HG03280 (cell line): ENCODE results near the gene SPAG16.
A peak's percentile ranks its signal among the peaks of the same experiment; 100 is the strongest.

Source experiments
- ATAC-seq: cut with Tn5 transposase; IDR thresholded peaks from one replicate; pipeline ENCODE4 v1.9.1; 2021; ENCODE audit warnings: mild to moderate bottlenecking, moderate library complexity; ENCODE audit not compliant: unreplicated experiment

Gene SPAG16

DNA sequence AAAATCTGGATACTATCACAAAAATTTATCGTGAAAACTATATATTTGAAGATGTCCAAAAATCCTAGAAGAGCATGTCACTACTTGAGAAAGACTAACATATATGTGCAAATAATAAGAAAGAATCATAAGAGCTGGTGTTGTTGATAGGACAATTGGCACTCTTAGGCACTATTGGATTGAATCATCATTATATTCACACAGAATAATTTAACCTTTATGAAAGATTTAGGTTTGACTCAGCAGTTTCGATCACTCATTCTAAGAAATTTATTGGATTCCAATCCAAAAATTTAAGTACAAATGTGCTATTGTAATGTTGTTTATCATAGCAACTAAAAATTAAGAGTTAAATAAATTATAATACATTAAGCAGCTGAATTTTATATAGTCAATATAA lies 503.6 kb downstream of the SPAG16 start:
- no peak for ATAC-seq

DNA sequence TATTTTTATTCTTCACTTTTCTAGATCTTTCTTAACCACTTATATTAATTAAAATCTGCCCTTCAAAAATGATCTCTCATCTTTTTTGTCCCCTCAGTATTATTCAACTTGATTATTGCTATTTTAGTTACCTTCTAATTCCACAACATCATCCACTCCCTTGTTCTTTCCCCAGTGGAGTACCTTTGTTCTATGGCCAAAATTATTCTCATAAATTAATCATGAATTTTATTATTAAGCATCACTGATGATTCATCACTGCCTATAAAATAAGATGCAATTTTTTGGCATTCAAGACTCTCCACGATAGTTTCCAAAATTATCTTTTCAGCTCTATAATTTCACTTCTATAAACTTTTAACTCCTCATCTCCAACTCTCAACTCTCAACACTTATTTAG lies 505.7 kb downstream of the SPAG16 start:
- no peak for ATAC-seq

DNA sequence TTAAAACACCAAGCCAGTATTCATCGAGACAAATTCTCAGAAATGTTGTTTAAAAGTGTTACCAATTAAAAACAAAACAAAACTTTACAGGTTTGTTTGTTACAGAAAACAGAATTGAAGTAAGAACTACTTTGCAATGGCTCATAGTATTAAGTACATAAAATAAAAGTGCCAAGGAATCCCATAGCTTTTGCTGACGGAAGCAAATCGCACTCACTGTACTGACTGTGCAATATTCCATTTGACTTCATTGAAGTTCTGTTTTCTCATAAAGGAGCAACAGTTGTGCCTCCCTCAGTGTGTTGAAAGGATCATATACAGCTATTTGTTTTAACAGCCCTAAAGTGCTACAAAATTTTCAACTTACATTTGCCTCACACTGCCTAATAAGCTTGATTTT lies 507.8 kb downstream of the SPAG16 start:
- ATAC-seq, result no peak

DNA sequence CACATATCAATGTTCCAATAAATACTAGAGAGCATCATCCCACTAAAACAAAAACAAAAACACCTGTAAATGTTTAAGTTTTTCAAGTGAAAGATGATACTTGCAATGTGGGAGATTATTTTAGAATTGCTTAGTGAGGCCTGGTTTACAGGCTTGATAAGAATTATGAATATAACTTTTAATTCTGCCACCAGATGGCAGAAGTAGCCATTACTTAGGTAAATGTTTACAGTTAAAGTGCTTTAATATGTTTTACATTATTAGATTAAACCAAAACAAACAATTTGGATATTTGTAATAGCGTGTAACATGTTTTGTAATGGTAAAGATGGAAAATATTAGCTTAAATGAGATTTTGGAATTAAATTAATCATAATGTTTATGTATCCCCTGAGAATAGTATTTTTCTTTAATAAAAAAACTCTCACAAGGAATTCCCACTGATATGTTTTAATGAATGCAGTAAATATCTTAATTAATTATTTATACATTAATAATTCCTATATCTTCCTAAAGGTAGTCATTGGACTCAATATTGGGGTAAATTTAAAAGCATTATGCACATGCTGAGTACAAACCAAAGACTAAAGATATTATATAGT lies 522.0 kb downstream of the SPAG16 start:
- ATAC-seq, result no peak

DNA sequence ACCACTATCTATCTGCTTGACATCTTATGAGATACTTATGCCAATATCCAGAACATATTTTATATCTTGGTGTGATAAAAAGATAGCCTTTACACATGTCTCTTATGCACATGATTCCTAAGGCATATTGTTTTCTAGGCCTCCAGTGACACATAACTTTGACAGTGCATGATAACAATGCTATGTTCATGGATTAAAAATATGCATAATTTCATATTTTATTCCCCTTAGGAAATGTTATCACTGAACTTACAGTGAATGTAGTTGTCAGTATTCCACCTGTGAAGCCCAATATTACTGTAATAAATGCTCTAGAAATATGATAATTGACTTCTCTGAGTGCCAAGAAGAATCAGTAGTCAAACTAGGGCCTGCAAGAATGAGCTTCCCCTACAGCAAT lies 532.3 kb downstream of the SPAG16 start:
- no peak for ATAC-seq

DNA sequence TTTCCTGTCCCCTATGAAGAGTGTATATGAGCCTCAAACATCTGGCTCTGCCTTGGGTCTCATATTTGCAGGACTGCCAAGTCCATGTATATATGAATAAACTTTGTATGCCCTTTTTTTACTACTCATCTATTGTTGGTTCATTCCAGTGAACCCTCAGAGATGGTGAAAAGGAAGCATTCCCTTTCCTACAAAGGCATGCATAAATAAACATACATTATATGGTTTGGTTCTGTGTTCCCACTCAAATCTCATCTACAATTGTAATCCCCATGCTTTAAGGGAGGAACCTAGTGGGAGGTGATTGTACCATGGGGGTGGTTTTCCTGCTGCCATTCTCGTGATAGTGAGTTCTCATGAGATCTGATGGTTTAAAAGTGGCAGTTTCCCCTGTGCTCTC lies 534.2 kb downstream of the SPAG16 start:
- no peak for ATAC-seq

DNA sequence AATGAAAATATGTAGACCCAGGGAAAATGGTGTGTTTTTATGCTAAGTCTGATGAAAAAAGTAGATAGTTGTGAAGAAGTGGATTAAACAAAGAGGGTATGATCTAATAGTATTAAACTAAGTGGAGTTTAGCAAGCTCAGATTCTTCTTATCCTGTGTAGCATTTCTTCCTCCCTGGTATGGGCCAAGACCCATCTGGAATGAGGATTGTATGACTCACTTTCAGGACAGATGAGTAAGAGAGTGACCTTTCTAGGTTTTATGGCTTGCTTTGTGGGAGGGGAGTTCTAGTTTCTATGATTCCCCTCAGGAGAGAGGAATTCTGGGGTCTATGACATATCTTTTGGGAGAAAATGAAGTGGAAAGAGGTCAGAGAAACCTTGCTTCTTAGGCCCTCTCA lies 550.1 kb downstream of the SPAG16 start:
- ATAC-seq, result no peak

DNA sequence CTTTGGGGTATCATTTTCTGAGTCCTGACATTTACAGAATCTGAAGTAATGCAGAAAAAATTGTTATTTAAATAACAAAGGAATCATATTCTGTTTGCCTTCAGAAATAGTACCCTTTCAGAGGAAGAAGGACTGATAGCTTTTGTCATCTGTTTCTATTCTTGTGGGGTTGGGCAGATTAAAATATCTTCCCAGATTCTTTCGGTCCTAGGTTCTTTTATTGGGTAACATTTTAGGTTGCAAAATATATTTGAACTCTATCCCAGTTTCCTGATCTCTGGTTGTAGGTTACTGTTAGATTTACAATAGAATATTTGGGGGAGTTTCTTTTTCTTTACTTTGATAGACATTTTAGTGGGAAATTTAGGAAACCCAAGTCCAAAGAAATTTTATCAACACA lies 550.5 kb downstream of the SPAG16 start:
- no peak for ATAC-seq

DNA sequence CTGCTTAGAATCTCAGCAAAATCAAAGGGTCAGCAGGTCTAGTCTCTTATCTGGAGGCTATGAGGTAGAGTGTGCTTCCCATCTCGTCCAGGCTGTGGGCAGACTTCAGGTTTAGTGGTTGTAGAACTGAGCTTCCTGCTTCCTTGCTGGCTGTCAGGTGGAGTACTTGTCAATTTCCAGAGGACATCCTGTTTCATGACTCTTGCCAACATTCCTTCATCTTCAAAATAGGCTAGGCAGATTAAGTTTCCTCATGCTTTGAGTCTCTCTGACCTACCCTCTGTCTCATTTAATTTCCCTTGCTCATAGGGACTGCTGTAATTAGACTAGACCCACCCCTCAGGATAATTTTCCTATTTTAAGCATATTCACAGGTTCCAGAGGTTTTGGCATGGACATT lies 562.6 kb downstream of the SPAG16 start:
- ATAC-seq, result no peak

DNA sequence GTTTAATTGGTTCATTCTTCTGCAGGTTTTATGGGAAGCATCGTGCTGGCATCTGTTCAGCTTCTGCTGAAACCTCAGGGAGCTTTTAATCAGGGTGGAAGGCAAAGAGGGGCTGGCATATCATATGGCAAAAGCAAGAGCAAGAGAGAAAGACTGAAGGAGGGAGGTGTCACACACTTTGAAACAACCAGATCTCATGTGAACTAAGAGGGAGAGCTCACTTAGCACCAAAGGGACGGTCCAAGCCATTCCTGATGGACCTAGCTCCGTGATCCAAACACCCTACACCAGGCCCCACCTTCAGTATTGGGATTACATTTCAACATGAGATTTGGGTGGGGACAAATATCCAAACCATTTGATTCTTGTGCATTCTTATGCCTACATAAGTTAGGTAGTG lies 563.1 kb downstream of the SPAG16 start:
- ATAC-seq, result no peak

DNA sequence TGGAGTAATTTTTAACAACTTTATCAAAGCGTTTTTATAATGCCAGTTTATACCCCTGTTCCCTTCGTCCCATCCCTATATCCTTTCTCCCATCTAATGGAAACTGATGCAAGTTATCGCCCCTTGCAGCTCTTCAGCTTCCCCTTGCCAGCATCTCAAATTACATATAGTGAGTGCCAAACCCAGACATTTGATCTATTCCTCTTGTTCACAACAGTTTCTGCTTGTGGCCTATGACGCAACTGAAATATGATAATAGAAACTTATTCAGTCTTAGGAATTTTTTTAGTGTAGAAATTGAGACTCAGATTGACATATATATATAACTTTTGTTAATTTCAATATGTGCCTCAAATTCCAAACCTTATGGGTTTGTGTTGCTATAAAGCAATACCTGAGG lies 564.4 kb downstream of the SPAG16 start:
- ATAC-seq, result no peak

DNA sequence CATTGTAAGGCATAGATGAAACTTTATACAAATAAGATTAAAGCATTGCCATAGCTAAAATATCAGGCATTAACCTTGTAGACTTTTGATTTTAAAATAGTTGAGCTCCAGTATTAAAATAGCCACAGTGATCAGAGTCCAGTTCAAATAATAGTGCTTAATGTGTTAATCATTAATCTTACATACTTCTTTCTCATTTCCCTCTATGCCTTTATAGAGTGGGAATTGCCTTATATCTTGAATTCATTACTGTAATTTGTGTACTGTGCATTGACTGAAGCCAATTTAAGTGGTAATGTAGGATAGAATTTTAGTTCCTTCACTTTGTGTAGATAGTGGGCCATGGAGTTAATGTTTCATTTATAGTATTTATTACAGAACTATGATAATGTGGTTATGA lies 577.4 kb downstream of the SPAG16 start:
- ATAC-seq, result no peak

DNA sequence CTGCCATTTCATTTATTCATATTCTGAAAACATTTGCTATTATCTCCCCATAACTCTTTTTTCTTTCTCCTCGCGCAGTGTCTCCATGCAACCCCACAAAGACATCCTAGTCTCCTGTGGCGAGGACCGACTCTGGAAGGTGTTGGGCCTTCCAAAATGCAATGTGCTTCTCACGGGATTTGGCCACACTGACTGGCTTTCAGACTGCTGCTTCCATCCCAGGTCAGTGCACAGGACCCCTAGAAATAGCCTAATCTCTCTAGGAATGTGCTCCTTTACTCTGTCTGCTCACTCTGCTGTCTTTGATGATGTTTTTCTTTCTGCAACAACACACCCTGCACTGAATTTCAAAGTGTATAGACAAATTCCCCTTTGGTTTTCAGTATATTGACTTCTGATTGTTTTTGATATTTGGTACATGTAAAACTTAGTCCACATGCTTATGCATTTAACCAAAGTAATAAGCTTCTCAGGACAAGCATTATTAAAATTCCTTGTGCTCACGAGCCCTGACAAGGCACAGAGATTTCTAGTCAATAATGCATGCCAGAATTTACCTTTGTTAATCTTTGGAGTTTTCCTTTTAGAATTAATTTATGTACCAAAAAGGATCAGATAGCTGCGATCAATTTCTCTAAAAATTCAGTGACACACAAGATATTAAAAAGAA lies 578.3 kb downstream of the SPAG16 start:
- no peak for ATAC-seq

DNA sequence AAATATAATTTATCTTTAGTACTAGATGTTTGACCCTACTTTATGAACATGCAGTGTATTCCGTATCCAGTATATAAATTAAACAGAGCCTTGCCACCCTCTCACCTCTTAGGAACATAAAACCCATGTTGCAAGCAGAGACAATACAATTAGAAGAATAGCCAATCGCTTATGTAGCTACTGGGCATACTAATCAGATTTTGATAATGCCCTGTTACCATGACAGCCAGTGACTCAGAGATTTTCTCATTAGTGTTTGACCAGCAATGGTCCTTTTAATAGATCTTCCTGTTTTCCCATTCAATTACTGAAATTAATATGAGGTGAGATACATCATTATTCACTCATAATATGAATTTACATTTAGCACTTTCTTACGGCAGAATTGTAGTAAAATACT lies 579.3 kb downstream of the SPAG16 start:
- no peak for ATAC-seq

DNA sequence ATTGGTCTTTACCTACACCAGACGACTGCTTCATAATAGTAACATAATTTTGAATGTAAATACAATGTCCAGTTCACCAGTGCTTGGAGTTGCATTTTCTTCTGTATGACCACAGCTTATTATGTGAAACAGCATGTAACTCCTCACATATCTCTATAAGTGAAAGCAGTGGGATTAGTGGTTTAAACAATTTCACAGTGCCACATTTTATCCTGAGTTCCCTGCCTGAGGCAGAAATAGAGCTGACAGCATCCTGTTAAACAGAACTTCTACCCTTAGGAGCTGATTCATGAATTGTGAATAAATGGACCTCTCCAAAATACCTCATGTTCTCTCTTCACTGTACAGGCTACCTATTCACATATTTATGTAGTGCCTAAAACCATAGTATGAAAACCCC lies 584.3 kb downstream of the SPAG16 start:
- ATAC-seq, result no peak

DNA sequence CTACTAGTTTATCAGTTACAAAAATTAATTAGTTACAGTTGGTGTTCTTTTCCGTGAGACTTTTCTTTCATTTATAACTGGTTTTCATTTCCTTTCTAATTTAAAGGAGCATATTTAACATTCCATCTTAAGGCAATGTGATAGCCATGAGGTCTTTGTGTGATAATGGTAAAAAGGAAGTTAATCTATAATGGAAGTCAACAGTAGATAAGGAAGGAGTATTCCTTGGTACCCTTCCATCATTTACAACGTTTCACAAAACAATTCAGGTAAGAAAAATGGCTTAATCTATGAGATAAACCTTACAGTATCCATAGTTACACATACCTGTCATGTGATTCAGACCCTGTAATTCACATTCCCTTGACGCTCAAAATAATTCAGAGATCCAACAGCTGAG lies 601.2 kb downstream of the SPAG16 start:
- no peak for ATAC-seq

DNA sequence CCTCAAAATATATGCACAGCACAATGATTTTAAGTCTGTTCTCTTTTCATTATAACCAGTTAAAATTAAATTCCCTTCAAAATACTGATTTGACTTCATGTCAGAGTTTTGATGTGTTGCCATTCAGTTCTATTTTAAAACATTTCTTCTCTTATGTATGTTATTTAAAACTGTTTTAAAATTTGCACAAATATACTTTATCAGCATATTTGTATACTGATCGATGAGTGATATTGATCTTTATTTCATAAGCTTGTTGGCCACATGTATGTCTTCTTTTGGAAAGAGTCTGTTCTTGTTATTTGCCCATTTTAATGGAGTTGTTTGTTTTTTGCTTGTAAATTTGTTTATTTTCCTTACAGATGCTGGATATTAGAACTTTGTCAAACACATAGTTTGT lies 630.2 kb downstream of the SPAG16 start:
- ATAC-seq, result no peak

DNA sequence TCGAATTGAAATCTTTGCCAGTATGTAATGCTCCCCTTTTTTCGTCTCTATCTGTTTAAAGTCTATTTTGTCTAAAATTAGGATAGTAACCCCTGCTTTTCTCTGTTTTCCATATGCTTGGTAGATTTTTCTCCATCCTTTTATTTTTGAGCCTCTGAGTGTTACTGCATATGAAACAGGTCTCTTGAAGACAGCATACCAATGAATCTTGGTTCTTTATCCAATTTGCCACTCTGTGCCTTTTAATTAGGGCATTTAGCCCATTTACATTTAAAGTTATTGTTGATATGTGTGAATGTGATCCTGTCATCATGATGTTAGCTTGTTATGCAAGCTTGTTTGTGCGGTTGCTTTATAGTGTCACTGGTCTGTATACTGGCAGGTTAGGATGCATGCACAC lies 635.8 kb downstream of the SPAG16 start:
- ATAC-seq, result no peak

DNA sequence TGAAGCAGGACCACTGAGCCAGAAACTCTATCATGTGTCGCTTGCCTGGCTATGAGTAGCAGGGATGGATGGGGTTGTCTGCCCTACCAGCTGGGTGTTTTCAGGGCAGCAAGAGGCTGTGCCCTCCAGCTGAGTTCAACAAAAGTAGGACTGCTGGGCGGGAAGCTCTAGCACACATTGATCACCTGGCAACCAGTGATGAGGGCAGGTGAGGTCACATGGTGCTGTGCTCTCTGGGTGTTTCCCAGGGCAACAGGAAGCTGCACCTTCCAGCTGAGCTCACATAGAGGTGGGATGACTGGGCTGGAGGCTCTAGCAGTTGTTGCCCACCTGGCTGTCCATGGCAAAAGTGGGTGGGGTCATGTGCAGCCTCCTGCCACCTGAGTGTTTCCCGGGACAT lies 639.3 kb downstream of the SPAG16 start:
- no peak for ATAC-seq

DNA sequence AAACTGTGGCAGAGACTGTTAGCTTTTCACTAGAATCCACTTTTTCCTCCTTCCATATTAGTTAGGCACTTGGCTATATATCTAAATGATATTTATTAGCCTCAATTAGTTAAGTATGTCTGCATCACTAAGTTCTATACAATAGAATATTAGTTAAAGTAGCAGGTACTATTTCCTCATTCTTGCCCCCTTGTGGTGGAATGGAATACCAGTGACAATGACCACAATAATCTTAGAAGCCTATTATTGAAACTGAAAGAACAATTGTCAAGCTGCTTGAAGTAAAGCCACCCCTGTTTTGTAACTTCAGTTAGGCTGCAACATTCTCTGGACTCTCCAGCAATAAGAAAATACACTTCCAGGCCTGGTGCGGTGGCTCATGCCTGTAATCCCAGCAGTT lies 650.3 kb downstream of the SPAG16 start:
- peak; percentile 99 for ATAC-seq

DNA sequence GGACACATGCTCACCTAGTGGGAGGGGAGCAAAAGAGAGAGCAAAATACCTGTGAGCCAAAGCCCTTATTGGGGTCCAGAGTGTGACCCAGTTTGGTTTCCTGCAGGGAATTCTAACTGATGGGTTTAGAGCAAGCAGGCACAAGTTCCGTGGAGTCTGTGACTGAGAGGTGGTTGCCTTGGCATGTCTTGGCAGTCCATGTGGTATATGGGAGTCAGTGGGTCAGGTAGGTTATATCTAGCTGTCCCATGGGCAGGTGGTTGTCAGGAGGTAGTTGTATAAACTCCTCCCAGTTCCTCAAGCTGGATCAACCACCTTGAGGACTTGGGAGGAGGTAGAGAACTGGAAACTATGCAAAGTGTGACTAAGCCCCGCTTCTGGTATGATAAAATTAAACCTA lies 673.8 kb downstream of the SPAG16 start:
- ATAC-seq, result no peak

DNA sequence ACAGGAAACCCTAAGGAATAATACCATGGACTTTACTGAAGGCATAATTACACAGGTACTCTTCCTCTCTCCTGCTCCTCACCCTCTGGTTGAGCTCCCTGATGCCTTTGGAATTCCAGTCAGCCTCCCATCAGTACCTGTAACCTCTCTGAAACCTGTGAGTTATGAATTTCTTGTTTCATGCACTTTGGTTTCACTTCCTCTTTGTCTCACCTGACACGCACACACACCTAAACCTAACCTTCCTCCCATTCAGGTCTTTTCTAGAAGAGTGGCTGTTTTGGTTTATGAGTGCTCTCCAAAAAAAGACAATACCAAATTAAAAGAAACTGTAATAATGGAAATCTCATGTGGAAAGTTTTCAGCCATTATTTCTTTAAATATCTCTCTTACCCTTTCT lies 675.3 kb downstream of the SPAG16 start:
- no peak for ATAC-seq

DNA sequence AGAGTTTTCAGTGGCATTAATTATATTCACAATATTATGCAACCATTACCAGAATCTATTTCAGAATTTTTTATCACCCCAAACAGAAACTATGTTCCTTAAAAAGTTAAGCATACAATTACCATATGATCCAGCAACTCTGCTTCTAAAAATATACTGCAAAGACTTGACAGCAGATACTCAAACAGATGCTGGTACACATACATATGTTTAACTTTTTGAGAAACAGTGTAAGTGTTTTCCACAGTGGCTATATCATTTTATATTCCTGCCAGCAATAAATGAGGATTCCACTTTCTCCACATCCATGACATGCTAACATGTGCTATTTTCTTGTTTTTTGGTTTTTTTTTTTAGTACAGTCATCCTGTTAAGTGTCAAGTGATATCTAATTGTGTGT lies 687.3 kb downstream of the SPAG16 start:
- ATAC-seq, result no peak
